Endothelial cell of umbilical vein (primary cell): ENCODE data around the gene MAPK8IP3. TPM values are rescaled to one million over a fixed set of nuclear protein-coding genes. Genes with fewer than 3 reads are reported as not detected.

Experiments used
- BruUV-seq: library from RNA; stranded (reverse); fragments of 400-500 nt; replicated peaks from 2 replicates; lab custom pipeline; 2021; lab: Mats Ljungman, UMichigan
- CTCF ChIA-PET: fragments of 300-600, 350-600 bp; sonication (Branson Sonifier 250); formaldehyde crosslinking; loops from one replicate; lab custom pipeline; 2021; ENCODE audit warnings: antibody characterized with exemption, inconsistent platforms; lab: Charles Lee
- POLR2A ChIA-PET: fragments of 300-600, 350-600 bp; sonication (Branson Sonifier 250); formaldehyde crosslinking; loops from one replicate; lab custom pipeline; 2021; ENCODE audit warnings: antibody characterized with exemption, inconsistent platforms; lab: Charles Lee
- DNase-seq: peaks from one replicate; pipeline ENCODE4 v3.0.0-alpha.2; 2011; ENCODE audit warnings: low read depth, low spot score
- FAIRE-seq: peaks from 2 replicates; lab custom pipeline; 2011; peaks lifted over from hg19 to GRCh38; lab: Jason Lieb, UNC
- H2AFZ ChIP-seq: 2 replicates; pipeline ENCODE4 v1.6.0; 2012; ENCODE audit warnings: low read depth, low read length, control low read depth, inconsistent platforms
- H3K27ac ChIP-seq: 2 replicates; pipeline ENCODE4 v1.5.1; 2011; ENCODE audit warnings: low read depth, mild to moderate bottlenecking, control low read depth, low read length, moderate library complexity; ENCODE audit not compliant: insufficient read depth
- H3K27me3 ChIP-seq, 2 experiments: 2 replicates each; pipeline versions ENCODE4 v1.6.0 to v1.6.1; 2011; ENCODE audit warnings: low read length in 2 of 2, mixed read lengths in 1 of 2; ENCODE audit not compliant: control insufficient read depth in 2 of 2, insufficient read depth in 2 of 2
- H3K36me3 ChIP-seq, 2 experiments: 2 replicates in 1 of 2; 3 replicates in 1 of 2; pipeline ENCODE4 v1.5.1; 2011; ENCODE audit warnings: low read length in 2 of 2, mild to moderate bottlenecking in 1 of 2, moderate library complexity in 1 of 2; ENCODE audit not compliant: control insufficient read depth in 2 of 2, insufficient read depth in 2 of 2; ENCODE audit errors: extremely low read depth in 1 of 2
- H3K4me1 ChIP-seq: 3 replicates; pipeline ENCODE4 v1.5.1; 2011; ENCODE audit warnings: mild to moderate bottlenecking, low read length; ENCODE audit not compliant: control insufficient read depth, insufficient read depth; ENCODE audit errors: extremely low read depth
- H3K4me2 ChIP-seq: 2 replicates; pipeline ENCODE4 v1.6.1; 2011; ENCODE audit warnings: low read length, control low read depth, mixed read lengths; ENCODE audit not compliant: insufficient read depth
- H3K4me3 ChIP-seq, 3 experiments: fragments of 200-600 bp in 1 of 3; sonication (generic), shearing (Covaris generic) in 1 of 3; replicated peaks in 1 of 3; 2 replicates each; pipeline ENCODE4 v1.5.1; 2011 to 2016; ENCODE audit warnings: control low read depth in 3 of 3, low read length in 3 of 3, mild to moderate bottlenecking in 2 of 3, inconsistent platforms in 1 of 3, low read depth in 1 of 3, moderate library complexity in 1 of 3; ENCODE audit not compliant: insufficient read depth in 1 of 3
- H3K79me2 ChIP-seq: 2 replicates; pipeline ENCODE4 v1.6.0; 2012; ENCODE audit warnings: low read length, inconsistent platforms; ENCODE audit not compliant: control insufficient read depth, insufficient read depth
- H3K9ac ChIP-seq: replicated peaks from 2 replicates; pipeline ENCODE3; 2011; ENCODE audit warnings: low read length, control low read depth; ENCODE audit not compliant: insufficient read depth; ENCODE audit errors: extremely low read depth
- H3K9me1 ChIP-seq: replicated peaks from 3 replicates; pipeline ENCODE4 v1.6.0; 2011; ENCODE audit warnings: mild to moderate bottlenecking, low read length; ENCODE audit not compliant: control insufficient read depth, insufficient read depth; ENCODE audit errors: extremely low read depth
- H3K9me3 ChIP-seq: replicated peaks from 2 replicates; pipeline ENCODE4 v1.5.1; 2012; ENCODE audit warnings: low read length, inconsistent platforms; ENCODE audit not compliant: control insufficient read depth, insufficient read depth
- H4K20me1 ChIP-seq: replicated peaks from 2 replicates; pipeline ENCODE3; 2011; ENCODE audit warnings: mild to moderate bottlenecking, low read length; ENCODE audit not compliant: control insufficient read depth, insufficient read depth; ENCODE audit errors: extremely low read depth
- CTCF ChIP-seq, 2 donors: IDR thresholded peaks; 1 replicate in 1 of 2; 2 replicates in 1 of 2; pipeline ENCODE4 v1.5.1; 2011; ENCODE audit warnings: low read length in 2 of 2, mild to moderate bottlenecking in 2 of 2, moderate library complexity in 2 of 2, control low read depth in 1 of 2, inconsistent platforms in 1 of 2, low read depth in 1 of 2; ENCODE audit not compliant: insufficient read depth in 1 of 2; ENCODE audit errors: extremely low read depth in 1 of 2
- EZH2 ChIP-seq: IDR thresholded peaks from 2 replicates; pipeline ENCODE4 v1.6.1; 2012; ENCODE audit warnings: borderline replicate concordance, low read depth, mild to moderate bottlenecking, moderate library complexity, low read length, inconsistent platforms; ENCODE audit not compliant: severe bottlenecking
- FOS ChIP-seq: IDR thresholded peaks from 2 replicates; pipeline ENCODE4 v1.6.1; 2011; ENCODE audit warnings: mild to moderate bottlenecking, low read length, moderate library complexity, borderline replicate concordance; ENCODE audit not compliant: insufficient read depth
- GATA2 ChIP-seq: IDR thresholded peaks from 2 replicates; pipeline ENCODE4 v1.7.0; 2011; ENCODE audit warnings: low read depth, mild to moderate bottlenecking, moderate library complexity, mixed read lengths, low read length; ENCODE audit not compliant: insufficient read length, insufficient read depth
- JUN ChIP-seq: IDR thresholded peaks from 2 replicates; pipeline ENCODE4 v1.6.1; 2011; ENCODE audit warnings: borderline replicate concordance, low read depth; ENCODE audit not compliant: insufficient read length, insufficient read depth
- MAX ChIP-seq: IDR thresholded peaks from 2 replicates; pipeline ENCODE4 v1.6.1; 2011; ENCODE audit not compliant: insufficient read depth, insufficient read length
- MYC ChIP-seq: IDR thresholded peaks from one replicate; pipeline ENCODE4 v1.6.1; 2011; ENCODE audit warnings: mild to moderate bottlenecking, low read depth, low read length
- POLR2A ChIP-seq: IDR thresholded peaks from 2 replicates; pipeline ENCODE4 v1.6.1; 2012; ENCODE audit warnings: low read depth, mild to moderate bottlenecking, control low read depth, low read length
- POLR2AphosphoS5 ChIP-seq: IDR thresholded peaks from 2 replicates; pipeline ENCODE4 v1.6.1; 2012; ENCODE audit warnings: low read depth, mild to moderate bottlenecking, control low read depth, low read length, moderate library complexity; ENCODE audit not compliant: insufficient read depth
- dilution Hi-C: fragments of 300-500 bp; cut with MboI; formaldehyde crosslinking; loops from one replicate; pipeline ENCODE4 v1.15.0; 2019; ENCODE audit warnings: low sequenced_read_pairs; ENCODE audit not compliant: extremely low pct_ligation_motif_present
- intact Hi-C: fragments of 100-400 bp; cut with micrococcal nuclease; formaldehyde crosslinking; loops from one replicate; pipeline ENCODE4 v1.10.0; 2022
- polyA plus RNA-seq, 4 experiments: library from polyadenylated mRNA; depleted of rRNA in 3 of 4; stranded (reverse) in 3 of 4; unstranded in 1 of 4; fragments of >200 nt; gene quantifications; 2 replicates each; pipeline versions ENCODE4 v1.2.1 to v1.2.3, GENCODE V29; 2011 to 2012; ENCODE audit warnings: missing spikeins in 1 of 4
- total RNA-seq: library from RNA; stranded (reverse); gene quantifications from 2 replicates; pipeline ENCODE4 v1.2.3, GENCODE V29; 2021

The MAPK8IP3 gene
- total and polyA plus RNA-seq, 2 donors (not counting 3 experiments of a cell fraction or from before 2014, with no cell fraction given): 40.7 to 92.2 TPM

GRCh38 chr16:1790261-1790610, 84.2 kb downstream of the MAPK8IP3 start:
- TF ChIP-seq MAX: no peak
- CTCF ChIA-PET: no interaction called here
- Histone ChIP-seq H3K9me1 (no peaks in the 10 kb centered on the region), H3K36me3 (peaks cover 0 to 23% of the 10 kb centered on the region in 2 experiments), H3K27ac (no peak overlapping the region), H3K4me3 (no peak overlapping the region), H3K27me3 (no peaks in the 10 kb centered on the region), H4K20me1 (no peaks in the 10 kb centered on the region), H3K4me2 (no peak overlapping the region), H3K79me2 (peaks cover 9% of the 10 kb centered on the region), H3K9me3 (no peaks in the 10 kb centered on the region), H3K9ac (no peak overlapping the region), H3K4me1 (no peaks in the 10 kb centered on the region), H2AFZ (no peak overlapping the region)
- intact Hi-C loops: no loop called here
- no peak for FAIRE-seq
- dilution Hi-C loops: no loop called here
- POLR2A ChIA-PET: no interaction called here
- BruUV-seq: no TSS peak
- no peak for DNase-seq

GRCh38 chr16:1790611-1791255, 84.7 kb downstream of the MAPK8IP3 start:
- no peaks in the 10 kb centered on the region for H3K27me3 ChIP-seq
- no peak for FAIRE-seq
- dilution Hi-C loops (no loop called here), intact Hi-C loops (no loop called here)
- ChIA-PET CTCF (no interaction called here), POLR2A (no interaction called here)
- H3K9me3 ChIP-seq: no peaks in the 10 kb centered on the region
- H3K79me2 ChIP-seq: peaks cover 4% of the 10 kb centered on the region
- H3K9ac ChIP-seq: no peak overlapping the region
- H3K36me3 ChIP-seq: peaks cover 0 to 22% of the 10 kb centered on the region in 2 experiments
- no peaks in the 10 kb centered on the region for H4K20me1 ChIP-seq
- no peak overlapping the region for H3K4me2 ChIP-seq
- H3K4me3 ChIP-seq: no peak overlapping the region
- no TSS peak for BruUV-seq
- DNase-seq: no peak
- TF ChIP-seq POLR2AphosphoS5 (no peak), MAX (no peak), JUN (no peak), CTCF (IDR thresholded peaks at IDR 0.05; ENCODE audit: extremely low read depth in 1 of 2, insufficient read depth in 1 of 2, low read depth in 1 of 2, low read length in 2 of 2) (no peak), EZH2 (no peak), GATA2 (no peak), MYC (no peak), FOS (no peak), POLR2A (no peak)
- no peaks in the 10 kb centered on the region for H3K4me1 ChIP-seq
- no peak overlapping the region for H2AFZ ChIP-seq
- H3K27ac ChIP-seq: no peak overlapping the region
- H3K9me1 ChIP-seq: no peaks in the 10 kb centered on the region
